ENCODE data around the gene CDKN1C.

DNA sequence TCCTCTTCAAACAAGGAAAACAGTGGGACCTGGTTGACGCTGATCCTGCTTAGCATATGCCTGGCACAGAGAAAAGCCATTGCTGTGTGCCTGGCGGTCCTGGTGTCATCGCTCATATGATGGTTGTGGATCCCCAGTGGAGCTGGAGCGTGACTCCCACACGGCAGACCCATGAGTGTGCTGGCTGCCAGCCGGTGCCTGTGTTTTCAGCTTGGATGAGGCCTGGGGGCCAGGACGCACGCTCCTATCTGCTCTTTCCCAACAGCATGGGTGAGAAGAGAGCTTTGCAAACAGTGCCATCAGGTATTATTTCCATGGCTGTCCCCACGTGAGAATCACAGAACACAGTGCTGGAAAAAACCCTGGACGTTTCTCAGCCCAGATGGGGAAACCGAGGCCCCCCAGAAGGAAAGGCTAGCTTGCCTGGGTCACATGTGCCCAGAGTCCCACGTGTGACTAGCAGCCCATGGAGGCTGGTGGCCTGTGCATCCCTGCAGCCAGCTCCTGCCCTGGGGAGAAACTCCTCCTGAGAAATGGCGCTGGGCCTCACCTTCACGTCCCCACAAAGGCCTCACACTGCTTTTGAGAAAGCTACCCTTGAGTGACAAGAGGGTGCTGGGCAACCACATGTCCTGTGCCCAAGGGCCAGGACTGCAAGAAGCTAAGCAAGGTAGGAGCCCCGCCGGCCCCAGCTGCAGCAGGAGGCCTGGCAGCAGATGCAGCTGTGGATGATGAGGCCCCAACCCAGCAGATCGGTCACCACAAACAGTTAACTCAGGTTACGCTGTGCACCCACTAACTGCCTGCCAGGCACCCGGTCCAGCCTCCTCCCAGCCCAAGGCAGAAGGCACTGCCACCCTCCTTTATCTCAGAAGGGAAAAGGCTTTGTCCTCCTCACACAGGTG, 4.2 kb downstream of the CDKN1C start:
- TF ChIP-seq CTCF (IDR thresholded peaks at IDR 0.05; ENCODE audit: poor library complexity, severe bottlenecking): no peak
- TF ChIP-seq POLR2AphosphoS5 (IDR thresholded peaks at IDR 0.05): no peak
- no peak for TF ChIP-seq TAF1 (IDR thresholded peaks at IDR 0.05; ENCODE audit: low read depth)
- no peak for TF ChIP-seq EP300 (conservative IDR thresholded peaks at IDR 0.05; ENCODE audit: poor library complexity, severe bottlenecking)

All from neural cell (in vitro differentiated cells).